Lower leg skin (tissue), 4 donors: ENCODE data around the gene MFSD2B. TPM values are rescaled to one million over a fixed set of nuclear protein-coding genes. Genes with fewer than 3 reads are reported as not detected.

Source experiments
- DNase-seq, 2 donors: peaks; one replicate each; pipeline ENCODE4 v3.0.0-alpha.2; 2019; ENCODE audit warnings: low spot score in 2 of 2
- H3K4me3 ChIP-seq: fragments of 200-600 bp; sonication (generic); 2 replicates; pipeline ENCODE4 v1.5.1; 2017; ENCODE audit warnings: mild to moderate bottlenecking, low read depth; ENCODE audit not compliant: poor library complexity, severe bottlenecking
- POLR2A ChIP-seq, 2 donors: fragments of 450-650 bp; IDR thresholded peaks; one replicate each; pipeline ENCODE4 v1.6.1; 2016 to 2017; ENCODE audit warnings: antibody characterized with exemption in 2 of 2, mild to moderate bottlenecking in 1 of 2, moderate library complexity in 1 of 2
- WGBS, 2 donors: methylation state at CpG; one replicate each; pipeline ENCODE4 v1.1.5; 2018; 5-methylcytosine and 5-hydroxymethylcytosine counted together
- intact Hi-C: fragments of 100-400 bp; cut with DNase I; formaldehyde crosslinking; loops from one replicate; pipeline ENCODE4 v1.15.0; 2023; ENCODE audit warnings: low total_unique reads
- total RNA-seq, 4 donors: library from RNA; depleted of rRNA; stranded (reverse); fragments of >200 nt; gene quantifications; one replicate each; pipeline ENCODE4 v1.1.0, GENCODE V29; 2016
- TF ChIP-seq, protein P1 (sequence below), 3 donors: fragments of 450-650 bp; IDR thresholded peaks; one replicate each; pipeline ENCODE4 v1.5.1; 2016; ENCODE audit warnings: antibody characterized with exemption in 3 of 3, mild to moderate bottlenecking in 3 of 3, moderate library complexity in 2 of 3

MFSD2B gene
- total RNA-seq, 4 donors from 2014 or later: 0.34 TPM; not detected in 3

DNA sequence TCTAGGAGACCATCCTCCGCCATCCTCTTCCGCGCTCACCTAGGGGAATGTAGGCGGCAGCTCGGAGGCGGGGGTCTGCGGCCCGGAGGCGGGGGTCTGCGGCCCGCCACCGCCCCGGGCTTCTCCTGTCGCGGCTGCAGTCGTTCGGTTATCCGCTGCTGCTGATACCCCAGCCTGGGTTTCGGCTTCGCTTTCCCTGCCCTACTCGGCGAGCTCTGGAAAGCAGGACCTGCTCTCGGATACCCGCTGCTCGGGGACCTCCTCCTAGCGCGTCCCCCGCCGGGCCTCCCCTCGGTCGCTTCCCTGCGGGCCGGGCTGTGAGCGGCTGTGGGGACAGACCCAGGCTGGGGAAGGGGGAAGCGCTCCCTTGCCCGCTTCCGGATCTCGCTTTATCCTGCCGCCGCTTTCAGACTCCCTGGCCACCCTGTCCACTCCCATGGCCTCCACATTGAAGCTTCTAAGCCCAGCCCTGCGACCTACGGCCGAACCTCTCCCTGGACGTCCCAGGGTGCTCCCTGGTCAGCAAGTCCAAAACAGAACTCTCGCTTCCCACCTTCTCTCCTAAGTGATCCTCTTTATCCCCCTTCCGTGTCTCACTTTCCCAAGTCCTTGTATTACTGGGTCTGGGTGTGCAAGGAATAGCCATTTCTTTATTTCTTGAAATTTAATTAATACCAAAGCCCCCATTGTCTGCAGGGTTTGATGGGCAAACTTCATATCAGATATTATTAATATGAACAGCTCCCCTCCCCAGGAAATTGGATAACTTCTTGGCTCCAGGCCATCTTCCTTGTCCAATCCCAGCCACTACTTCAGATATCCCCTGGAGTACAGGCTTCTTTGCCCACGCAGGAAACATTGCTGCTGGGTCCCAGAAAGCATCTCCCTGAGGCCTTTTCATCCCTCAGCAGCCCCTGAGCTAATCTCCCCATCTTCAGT, 40.4 kb downstream of the MFSD2B start:
- intact Hi-C loops: no loop called here
- no peak for TF ChIP-seq POLR2A (IDR thresholded peaks at IDR 0.05)
- TF ChIP-seq, protein P1, sequence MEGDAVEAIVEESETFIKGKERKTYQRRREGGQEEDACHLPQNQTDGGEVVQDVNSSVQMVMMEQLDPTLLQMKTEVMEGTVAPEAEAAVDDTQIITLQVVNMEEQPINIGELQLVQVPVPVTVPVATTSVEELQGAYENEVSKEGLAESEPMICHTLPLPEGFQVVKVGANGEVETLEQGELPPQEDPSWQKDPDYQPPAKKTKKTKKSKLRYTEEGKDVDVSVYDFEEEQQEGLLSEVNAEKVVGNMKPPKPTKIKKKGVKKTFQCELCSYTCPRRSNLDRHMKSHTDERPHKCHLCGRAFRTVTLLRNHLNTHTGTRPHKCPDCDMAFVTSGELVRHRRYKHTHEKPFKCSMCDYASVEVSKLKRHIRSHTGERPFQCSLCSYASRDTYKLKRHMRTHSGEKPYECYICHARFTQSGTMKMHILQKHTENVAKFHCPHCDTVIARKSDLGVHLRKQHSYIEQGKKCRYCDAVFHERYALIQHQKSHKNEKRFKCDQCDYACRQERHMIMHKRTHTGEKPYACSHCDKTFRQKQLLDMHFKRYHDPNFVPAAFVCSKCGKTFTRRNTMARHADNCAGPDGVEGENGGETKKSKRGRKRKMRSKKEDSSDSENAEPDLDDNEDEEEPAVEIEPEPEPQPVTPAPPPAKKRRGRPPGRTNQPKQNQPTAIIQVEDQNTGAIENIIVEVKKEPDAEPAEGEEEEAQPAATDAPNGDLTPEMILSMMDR (IDR thresholded peaks at IDR 0.05): no peak
- DNase-seq: peak in 1 of 2 donors; percentile 87
- 4 to 8% methylated on average over 19 to 40 of the region's 47 CpGs for WGBS, 2 donors
- H3K4me3 ChIP-seq: peak overlapping the region; percentile 55

DNA sequence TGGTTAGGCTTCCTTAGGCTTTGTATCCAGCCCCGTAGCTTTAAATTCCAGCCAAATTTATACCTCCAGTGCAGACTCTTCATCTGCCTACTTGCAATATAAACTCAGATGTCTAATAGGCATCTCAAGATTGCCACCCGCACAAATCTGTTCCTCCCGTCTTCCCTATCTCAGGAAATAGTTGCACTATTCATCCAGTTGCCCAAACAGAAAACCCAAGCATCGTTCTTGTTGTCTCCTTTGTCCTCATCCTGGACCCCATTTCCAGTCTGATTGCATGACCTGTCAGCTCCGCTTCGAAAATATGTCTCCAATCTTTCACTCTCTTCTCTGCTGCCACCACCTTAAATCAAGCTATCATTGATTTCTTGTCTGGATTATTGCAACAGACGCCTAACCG, 41.9 kb downstream of the MFSD2B start:
- H3K4me3 ChIP-seq: no peak overlapping the region
- WGBS, 2 donors: 75 to 81% methylated on average over 8 of the region's 8 CpGs
- intact Hi-C loops: no loop called here
- DNase-seq: no peak
- TF ChIP-seq, protein P1 (IDR thresholded peaks at IDR 0.05): no peak
- TF ChIP-seq POLR2A (IDR thresholded peaks at IDR 0.05): no peak

DNA sequence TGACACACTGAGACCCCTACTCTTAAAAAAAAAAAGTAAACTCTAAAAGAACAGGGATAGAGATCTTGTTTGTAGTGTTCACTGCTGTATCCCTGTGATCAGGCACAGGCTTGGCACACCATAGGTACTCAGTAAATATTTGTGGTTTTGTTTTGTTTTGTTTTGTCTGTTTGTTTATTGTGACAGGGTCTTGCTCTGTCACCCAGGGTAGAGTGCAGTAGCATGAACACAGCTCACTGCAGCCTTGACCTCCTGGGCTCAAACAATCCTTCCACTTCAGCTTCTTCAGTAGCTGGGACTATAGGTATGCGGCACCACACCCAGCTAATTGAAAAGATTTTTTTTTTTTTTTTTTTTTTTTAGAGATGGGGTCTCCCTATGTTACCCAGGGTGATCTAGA, 43.1 kb downstream of the MFSD2B start:
- no peak for DNase-seq
- WGBS, 2 donors: 95 to 100% methylated on average over 1 of the region's 1 CpG
- H3K4me3 ChIP-seq: no peak overlapping the region
- intact Hi-C loops: no loop called here
- no peak for TF ChIP-seq POLR2A (IDR thresholded peaks at IDR 0.05)

DNA sequence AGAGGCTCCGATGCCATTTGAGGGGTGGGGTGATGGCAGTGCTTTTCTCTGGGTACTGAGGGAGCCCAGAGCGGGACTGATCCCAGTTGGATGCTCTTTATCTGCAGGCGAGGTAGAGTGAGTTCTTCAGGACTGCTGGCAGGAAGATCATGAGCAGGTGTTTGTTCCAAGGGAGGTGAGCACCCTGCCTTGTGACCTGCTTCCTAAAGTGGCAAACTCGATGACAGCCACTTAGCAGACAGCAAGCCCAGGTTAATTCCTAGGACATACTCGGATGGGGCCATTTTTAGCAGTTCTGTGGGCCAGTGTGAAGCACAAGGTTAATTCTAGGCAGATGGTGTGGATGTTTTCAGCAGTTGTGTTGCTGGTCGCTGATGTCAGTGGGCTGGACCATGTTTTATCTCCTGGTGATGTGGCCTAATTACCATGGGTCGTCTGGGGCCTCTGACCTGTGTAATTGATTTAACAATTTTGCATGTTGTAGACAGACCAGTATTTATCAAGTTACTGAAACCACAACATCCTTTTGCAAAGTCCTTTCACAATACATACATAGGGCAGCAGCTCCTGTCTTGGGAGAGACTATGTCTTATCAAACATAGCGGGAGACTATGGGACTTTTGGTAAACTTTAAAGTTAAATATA, 44.6 kb downstream of the MFSD2B start:
- no peak overlapping the region for H3K4me3 ChIP-seq
- DNase-seq: no peak
- TF ChIP-seq, protein P1 (IDR thresholded peaks at IDR 0.05): no peak
- no peak for TF ChIP-seq POLR2A (IDR thresholded peaks at IDR 0.05)
- WGBS, 2 donors: 82 to 85% methylated on average over 8 of the region's 8 CpGs
- intact Hi-C loops: no loop called here

DNA sequence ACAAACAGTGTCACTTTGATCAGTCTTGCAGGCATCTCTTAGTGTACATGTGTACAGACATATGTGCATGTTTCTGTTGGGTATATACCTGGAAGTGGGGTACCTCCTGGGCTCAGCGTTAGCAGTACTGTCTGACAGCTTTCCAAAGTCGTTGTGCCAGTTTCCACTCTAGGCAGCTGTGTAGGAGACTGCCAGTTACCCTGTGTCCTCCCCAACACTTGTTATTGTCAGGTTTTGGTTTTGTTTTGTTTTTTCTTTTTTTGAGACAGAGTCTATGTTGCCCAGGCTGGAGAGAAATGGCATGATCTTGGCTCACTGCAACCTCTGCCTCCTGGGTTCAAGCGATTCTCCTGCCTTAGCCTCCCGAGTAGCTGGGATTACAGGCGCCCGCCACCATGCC, 45.9 kb downstream of the MFSD2B start:
- no peak for DNase-seq
- intact Hi-C loops: no loop called here
- no peak overlapping the region for H3K4me3 ChIP-seq
- no peak for TF ChIP-seq POLR2A (IDR thresholded peaks at IDR 0.05)
- TF ChIP-seq, protein P1 (IDR thresholded peaks at IDR 0.05): no peak
- 95% methylated on average over 6 of the region's 6 CpGs for WGBS, 2 donors

DNA sequence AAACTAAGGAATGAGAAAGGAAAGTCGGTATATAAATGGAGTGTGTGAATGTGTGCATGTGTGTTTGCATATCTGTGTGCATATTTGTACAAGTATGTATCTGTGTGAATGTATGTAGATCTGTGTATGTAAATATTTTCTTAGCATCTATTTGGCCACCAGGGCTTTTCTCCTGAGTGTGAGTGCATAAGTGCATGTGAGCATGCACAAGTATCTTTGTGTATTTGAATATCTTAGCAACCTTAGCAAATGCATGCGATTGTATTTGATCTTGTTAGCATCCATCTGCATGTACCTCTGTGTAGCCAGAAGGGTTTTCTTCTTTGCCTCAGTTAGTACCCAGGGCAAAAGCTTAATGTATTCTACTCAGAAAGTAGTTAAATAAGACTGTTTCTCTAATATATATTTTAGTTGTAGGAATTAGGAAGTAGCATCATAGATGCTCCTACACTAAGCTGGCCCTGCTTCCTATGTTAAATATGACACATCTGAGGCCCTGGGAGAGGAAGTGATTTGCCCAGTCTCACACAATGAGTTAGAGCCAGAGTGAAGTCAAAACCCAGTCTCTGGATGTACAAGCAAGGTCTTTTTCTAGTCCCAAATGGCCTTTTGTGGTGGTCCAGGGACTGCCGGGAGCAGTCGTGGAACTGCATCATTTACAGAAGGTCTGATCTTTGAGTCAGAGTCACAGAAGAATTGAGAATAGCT, 48.8 kb downstream of the MFSD2B start:
- WGBS, 2 donors: 87 to 96% methylated on average over 4 of the region's 4 CpGs

More for the DNA sequence above, 48.8 kb downstream of the MFSD2B start:
- no peak overlapping the region for H3K4me3 ChIP-seq
- no peak for DNase-seq
- intact Hi-C loops: no loop called here
- TF ChIP-seq POLR2A (IDR thresholded peaks at IDR 0.05): no peak
- TF ChIP-seq, protein P1 (IDR thresholded peaks at IDR 0.05): no peak
